Cardiac fibroblast (primary cell): ENCODE data around the gene TSPY9.
"Not testable (repeated sequence)": the region's sequence is repeated elsewhere in the genome, so short reads cannot be mapped to it uniquely, and the experiment has no call there.

ENCODE experiments used
- DNase-seq, 2 donors: peaks; one replicate each; pipeline versions ENCODE4 v3.0.0 to v3.0.0-alpha.2; 2010; ENCODE audit warnings: low read depth in 2 of 2
- H3K4me3 ChIP-seq, 2 donors: replicated peaks in 1 of 2; 1 replicate in 1 of 2; 2 replicates in 1 of 2; pipeline ENCODE4 v1.5.1; 2011; ENCODE audit warnings: low read depth in 2 of 2, low read length in 2 of 2, mild to moderate bottlenecking in 2 of 2, moderate library complexity in 1 of 2

The TSPY9 gene, protein sequence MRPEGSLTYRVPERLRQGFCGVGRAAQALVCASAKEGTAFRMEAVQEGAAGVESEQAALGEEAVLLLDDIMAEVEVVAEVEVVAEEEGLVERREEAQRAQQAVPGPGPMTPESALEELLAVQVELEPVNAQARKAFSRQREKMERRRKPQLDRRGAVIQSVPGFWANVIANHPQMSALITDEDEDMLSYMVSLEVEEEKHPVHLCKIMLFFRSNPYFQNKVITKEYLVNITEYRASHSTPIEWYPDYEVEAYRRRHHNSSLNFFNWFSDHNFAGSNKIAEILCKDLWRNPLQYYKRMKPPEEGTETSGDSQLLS

DNA sequence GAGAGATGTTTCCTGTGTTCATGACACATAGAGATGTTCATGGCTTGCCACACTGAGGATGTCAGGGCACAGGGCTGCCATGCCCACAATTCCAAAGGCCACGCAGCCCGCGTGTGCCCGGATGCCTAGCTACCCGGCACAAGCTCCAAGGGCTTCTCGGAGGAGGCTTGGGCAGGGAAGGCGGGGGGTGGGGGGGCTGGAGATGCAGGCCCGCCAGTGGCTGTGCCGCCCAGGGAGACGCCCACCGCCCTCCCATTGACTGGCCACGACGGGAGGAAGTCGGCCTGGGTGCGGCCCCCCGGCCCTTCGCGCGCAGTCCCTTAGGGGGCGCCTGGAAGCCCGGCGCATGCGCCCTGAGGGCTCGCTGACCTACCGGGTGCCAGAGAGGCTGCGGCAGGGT lies at the start of gene TSPY9:
Gene TSPY9 (plus strand): TSS at position 301 of the 400 bp plus-strand sequence. CDS start 46 bp downstream, at position 347.
- DNase-seq, H3K4me3 ChIP-seq: not testable (repeated sequence)

DNA sequence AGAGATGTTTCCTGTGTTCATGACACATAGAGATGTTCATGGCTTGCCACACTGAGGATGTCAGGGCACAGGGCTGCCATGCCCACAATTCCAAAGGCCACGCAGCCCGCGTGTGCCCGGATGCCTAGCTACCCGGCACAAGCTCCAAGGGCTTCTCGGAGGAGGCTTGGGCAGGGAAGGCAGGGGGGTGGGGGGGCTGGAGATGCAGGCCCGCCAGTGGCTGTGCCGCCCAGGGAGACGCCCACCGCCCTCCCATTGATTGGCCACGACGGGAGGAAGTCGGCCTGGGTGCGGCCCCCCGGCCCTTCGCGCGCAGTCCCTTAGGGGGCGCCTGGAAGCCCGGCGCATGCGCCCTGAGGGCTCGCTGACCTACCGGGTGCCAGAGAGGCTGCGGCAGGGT lies 20.4 kb upstream of the TSPY9 start, which contains the start of gene TSPY1:
Gene TSPY1 (plus strand): TSS at position 301 of the 400 bp plus-strand sequence. CDS start 46 bp downstream, at position 347.
- H3K4me3 ChIP-seq, DNase-seq: not testable (repeated sequence)

DNA sequence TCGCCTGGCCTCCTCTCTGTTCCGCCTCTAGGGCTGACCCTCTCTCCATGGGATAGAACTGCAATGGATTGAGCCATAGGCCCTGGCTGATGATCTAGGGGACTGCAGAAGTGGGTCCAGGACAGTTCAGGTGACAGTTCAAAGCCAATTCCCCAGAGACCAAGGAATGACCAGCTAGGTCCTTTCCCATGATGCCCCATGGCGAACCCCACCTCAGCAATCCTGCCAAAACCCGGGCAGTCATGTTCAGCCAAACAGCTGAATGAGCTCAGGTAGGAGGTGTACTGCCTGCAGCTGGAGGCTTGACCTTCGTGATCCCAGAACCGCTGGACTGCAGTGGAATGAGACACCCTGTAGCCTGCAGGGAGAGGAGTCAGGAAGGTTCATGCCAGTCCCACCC lies 17.3 kb downstream of the TSPY9 start:
- not testable (repeated sequence) for DNase-seq, H3K4me3 ChIP-seq

DNA sequence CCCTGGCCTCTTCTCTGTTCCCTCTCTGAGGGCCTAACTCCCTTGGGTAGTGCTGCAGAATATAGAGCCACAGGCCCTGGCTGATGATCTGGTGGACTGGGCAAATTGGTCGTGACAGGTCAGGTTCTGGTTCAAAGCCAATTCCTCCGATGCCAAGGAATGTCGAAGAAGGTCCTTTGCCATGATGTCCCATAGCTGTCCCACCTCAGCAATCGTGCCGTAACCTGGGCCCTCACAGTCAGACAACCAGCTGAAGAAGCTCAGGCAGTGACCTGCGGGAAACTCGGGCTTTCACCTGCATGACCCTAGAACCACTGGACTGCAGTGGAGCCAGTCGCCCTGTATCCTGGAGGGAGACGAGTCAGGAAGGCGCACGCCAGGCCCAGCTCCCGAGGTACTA lies 29.2 kb downstream of the TSPY9 start:
- DNase-seq, result not testable (repeated sequence)

DNA sequence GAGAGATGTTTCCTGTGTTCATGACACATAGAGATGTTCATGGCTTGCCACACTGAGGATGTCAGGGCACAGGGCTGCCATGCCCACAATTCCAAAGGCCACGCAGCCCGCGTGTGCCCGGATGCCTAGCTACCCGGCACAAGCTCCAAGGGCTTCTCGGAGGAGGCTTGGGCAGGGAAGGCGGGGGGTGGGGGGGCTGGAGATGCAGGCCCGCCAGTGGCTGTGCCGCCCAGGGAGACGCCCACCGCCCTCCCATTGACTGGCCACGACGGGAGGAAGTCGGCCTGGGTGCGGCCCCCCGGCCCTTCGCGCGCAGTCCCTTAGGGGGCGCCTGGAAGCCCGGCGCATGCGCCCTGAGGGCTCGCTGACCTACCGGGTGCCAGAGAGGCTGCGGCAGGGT lies 40.5 kb downstream of the TSPY9 start, which contains the start of gene TSPY10:
Gene TSPY10 (plus strand): TSS at position 301 of the 400 bp plus-strand sequence. CDS start 46 bp downstream, at position 347.
- H3K4me3 ChIP-seq, DNase-seq: not testable (repeated sequence)

More for the DNA sequence above, 29.2 kb downstream of the TSPY9 start:
- H3K4me3 ChIP-seq, result not testable (repeated sequence)
